IPS DF 6.9 (cell line): Measurements from ENCODE around the gene ZNF362.
A peak's percentile ranks its signal among the peaks of the same experiment; 100 is the strongest.

Source experiments
- DNase-seq: peaks from one replicate; pipeline ENCODE4 v3.0.0-alpha.2; 2013; ENCODE audit warnings: low read depth, low spot score
- H3K27ac ChIP-seq: one replicate; pipeline ENCODE4 v1.5.1; 2013; ENCODE audit warnings: low read length, control low read depth
- H3K27me3 ChIP-seq: 2 replicates; pipeline ENCODE4 v1.6.1; 2013; ENCODE audit warnings: mild to moderate bottlenecking, low read length; ENCODE audit not compliant: control insufficient read depth, insufficient read depth
- H3K36me3 ChIP-seq: 2 replicates; pipeline ENCODE4 v1.6.1; 2013; ENCODE audit warnings: low read length; ENCODE audit not compliant: control insufficient read depth, insufficient read depth
- H3K4me1 ChIP-seq: 2 replicates; pipeline ENCODE4 v1.6.1; 2013; ENCODE audit warnings: low read length; ENCODE audit not compliant: control insufficient read depth, insufficient read depth
- H3K4me3 ChIP-seq: 2 replicates; pipeline ENCODE4 v1.5.1; 2013; ENCODE audit warnings: mild to moderate bottlenecking, low read length
- H3K9me3 ChIP-seq: 2 replicates; pipeline ENCODE4 v1.6.1; 2013; ENCODE audit warnings: low read length, inconsistent platforms; ENCODE audit not compliant: control insufficient read depth, insufficient read depth
- WGBS: extraction: QIAGEN DNeasy Blood & Tissue Kit; methylation state at CpG from one replicate; pipeline ENCODE4 v1.1.7; 2013; ENCODE audit warnings: mixed read lengths, missing lambda C conversion rate; ENCODE audit not compliant: insufficient read length, insufficient coverage; 5-methylcytosine and 5-hydroxymethylcytosine counted together

Gene ZNF362, protein sequence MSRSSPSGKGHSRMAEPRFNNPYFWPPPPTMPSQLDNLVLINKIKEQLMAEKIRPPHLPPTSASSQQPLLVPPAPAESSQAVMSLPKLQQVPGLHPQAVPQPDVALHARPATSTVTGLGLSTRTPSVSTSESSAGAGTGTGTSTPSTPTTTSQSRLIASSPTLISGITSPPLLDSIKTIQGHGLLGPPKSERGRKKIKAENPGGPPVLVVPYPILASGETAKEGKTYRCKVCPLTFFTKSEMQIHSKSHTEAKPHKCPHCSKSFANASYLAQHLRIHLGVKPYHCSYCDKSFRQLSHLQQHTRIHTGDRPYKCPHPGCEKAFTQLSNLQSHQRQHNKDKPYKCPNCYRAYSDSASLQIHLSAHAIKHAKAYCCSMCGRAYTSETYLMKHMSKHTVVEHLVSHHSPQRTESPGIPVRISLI

DNA sequence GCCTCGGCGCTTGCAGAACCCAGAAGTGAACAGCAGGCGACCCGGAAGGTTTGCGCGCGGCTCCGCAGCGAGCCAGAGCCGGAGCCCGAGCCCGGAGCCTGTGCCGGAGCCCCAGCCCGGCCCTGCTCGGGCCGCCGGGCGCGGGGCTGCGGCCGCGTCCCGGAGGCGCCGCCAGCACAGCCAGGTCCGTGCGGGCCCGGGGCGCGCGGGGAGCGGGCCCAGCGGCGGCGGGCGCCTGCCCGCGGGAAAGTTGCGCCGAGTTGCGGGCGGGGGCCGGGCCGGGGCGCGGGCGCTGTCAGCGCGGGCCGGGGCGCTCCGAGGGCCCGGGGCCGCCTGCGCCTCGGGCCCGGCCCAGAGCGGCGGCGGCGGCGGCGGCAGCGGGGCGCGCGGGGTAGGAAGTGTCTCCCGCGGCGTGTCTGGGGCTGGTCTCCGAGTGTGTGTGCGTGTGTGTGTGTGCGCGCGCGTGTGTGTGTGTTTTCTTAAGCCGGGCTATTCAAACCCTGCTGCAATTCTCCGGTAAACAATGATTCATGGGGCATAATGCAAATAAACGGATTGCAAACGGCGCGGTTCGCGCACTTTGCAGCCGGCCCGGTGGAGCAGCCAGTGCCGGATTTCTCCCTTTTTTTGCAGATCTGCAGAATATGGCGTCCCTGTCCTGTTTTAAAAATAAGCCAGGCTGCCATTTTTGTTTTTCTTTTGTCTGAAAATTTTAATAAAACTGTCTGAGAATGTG, at the start of gene ZNF362:
Gene ZNF362 (plus strand): TSS at position 22 of the 736 bp plus-strand sequence. CDS start 14,083 bp downstream, outside the sequence.
- WGBS: no CpG with 5 or more reads among the region's 88 CpGs

DNA sequence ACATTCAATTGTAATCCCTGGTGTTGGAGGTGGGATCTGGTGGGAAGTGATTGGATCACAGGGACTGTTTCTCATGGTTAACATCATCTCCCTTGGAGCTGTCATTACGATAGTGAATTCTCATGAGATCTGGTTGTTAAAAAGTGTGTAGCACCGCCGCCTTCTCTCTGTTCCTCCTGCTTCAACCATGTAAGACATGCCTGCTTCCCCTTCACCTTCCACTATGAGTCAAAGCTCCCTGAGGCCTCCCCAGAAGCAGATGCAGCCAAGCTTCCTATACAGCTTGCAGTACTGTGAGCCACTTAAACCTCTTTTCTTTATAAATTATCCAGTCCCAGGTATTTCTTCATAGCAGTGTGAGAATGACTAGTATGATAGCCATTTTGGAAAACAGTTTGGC, 44.3 kb upstream of the ZNF362 start:
- Histone ChIP-seq H3K36me3 (no peaks in the 10 kb centered on the region), H3K27ac (no peak overlapping the region), H3K4me3 (no peak overlapping the region), H3K9me3 (no peaks in the 10 kb centered on the region), H3K4me1 (no peaks in the 10 kb centered on the region), H3K27me3 (no peaks in the 10 kb centered on the region)
- no peak for DNase-seq
- WGBS: no CpG with 5 or more reads among the region's 3 CpGs

More for the DNA sequence above, at the start of gene ZNF362:
- Histone ChIP-seq H3K27ac (no peak within 1 kb of the TSS), H3K27me3 (no peaks in the 10 kb centered on the region; the same call in 1 of the 2 replicates), H3K36me3 (no peaks in the 10 kb centered on the region), H3K4me1 (peaks cover 11% of the 10 kb centered on the region), H3K4me3 (peak within 1 kb of the TSS; percentile 86), H3K9me3 (no peaks in the 10 kb centered on the region)
- no peak for DNase-seq

DNA sequence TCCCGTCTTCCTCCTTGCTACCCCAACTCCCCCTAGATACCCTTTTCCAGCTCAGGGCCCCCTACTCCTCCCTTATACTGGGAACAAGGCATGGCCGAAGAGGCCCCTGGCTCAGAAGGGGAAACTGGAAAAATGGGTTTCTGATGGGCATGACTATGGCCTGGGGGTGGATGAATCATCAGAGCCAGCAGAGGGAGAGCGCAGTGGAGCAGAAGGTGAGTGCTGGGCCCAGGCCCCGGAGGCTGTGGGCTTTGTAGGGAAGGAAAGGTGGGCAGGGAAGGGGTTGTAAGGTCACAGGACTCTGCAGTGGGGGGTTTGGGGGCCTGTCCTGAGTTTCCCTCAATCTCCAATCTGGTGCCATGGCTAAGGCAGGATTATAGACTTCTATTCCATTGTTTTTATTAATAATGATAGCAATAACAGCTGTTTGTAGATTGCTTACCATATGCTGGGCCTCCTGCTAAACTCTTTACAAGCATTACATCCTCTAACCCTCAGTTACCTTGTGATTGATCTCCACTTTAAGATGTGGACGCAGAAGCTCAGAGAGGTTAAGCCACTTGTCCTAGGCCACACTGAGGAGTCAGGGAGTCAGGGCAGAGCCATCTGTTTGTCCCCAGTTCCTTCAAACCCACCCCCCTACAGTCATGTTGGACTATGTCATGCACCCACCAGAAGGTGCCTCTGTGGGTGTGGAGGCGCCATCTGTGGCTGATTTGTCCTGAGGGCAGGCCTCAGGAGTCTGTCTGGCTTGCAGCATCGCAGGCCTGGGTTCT, 36.2 kb upstream of the ZNF362 start:
- H3K4me1 ChIP-seq: no peaks in the 10 kb centered on the region
- H3K4me3 ChIP-seq: no peak overlapping the region
- H3K9me3 ChIP-seq: no peaks in the 10 kb centered on the region
- no peak for DNase-seq
- H3K27me3 ChIP-seq: no peaks in the 10 kb centered on the region
- no peak overlapping the region for H3K27ac ChIP-seq
- WGBS: no CpG with 5 or more reads among the region's 7 CpGs
- H3K36me3 ChIP-seq: no peaks in the 10 kb centered on the region

DNA sequence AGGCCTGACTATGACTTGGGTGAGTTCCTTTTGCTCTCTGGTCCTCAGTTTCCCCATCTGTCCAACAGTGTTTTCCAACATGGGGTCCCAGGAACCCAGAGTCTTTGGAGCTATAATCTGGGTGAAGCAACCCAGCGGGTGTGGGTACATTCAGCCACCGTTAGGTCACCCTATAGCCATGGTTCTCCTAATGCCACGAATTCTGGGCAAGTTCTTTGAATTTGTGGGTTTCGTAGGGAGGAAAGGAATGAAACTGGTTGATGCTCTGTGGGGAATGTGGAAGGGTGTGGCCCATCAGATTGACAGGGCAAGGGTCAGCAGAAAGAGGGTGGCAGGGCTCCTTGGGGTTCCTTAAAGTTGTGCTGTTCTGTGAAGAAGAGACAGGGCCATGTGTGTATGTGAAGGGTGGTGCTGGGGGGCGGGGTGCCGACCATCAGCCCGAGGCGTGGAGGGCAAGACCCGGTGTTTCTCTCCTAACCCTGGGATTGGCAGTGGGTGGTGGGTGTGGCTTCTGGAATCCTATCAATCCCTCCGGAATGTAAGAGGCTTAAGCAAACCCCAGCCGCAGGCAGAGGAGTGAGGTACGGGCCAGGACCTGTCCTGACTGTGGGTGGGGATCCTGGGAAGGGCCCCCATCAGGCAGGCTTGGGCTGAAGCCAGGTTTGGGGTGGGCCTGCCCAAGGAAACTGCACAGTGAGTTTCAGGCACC, 35.5 kb upstream of the ZNF362 start:
- no peak for DNase-seq
- Histone ChIP-seq H3K9me3 (no peaks in the 10 kb centered on the region), H3K4me1 (no peaks in the 10 kb centered on the region), H3K27ac (no peak overlapping the region), H3K4me3 (no peak overlapping the region), H3K27me3 (no peaks in the 10 kb centered on the region), H3K36me3 (no peaks in the 10 kb centered on the region)
- WGBS: no CpG with 5 or more reads among the region's 12 CpGs

DNA sequence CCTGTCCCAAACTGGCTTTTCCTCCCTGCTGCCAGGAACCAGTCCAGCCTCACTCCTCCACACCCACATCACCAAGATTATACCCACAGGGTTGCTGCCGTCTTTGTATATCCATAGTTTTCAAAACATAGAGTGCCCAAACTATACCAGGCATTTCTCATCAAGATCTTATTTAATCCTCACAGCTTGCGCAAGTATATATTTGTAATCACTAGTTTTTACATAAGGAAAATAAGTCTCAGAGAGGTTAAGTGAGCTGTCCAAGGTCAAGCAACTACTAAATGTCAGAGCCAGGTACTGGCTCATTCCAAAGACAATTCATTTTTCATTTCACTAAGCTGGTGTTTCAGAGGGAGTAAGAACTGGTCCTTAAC, 34.9 kb upstream of the ZNF362 start:
- no peaks in the 10 kb centered on the region for H3K9me3 ChIP-seq
- WGBS: no CpG with 5 or more reads among the region's 2 CpGs
- H3K4me3 ChIP-seq: no peak overlapping the region
- H3K36me3 ChIP-seq: no peaks in the 10 kb centered on the region
- DNase-seq: no peak
- no peaks in the 10 kb centered on the region for H3K4me1 ChIP-seq
- H3K27ac ChIP-seq: no peak overlapping the region
- H3K27me3 ChIP-seq: no peaks in the 10 kb centered on the region

DNA sequence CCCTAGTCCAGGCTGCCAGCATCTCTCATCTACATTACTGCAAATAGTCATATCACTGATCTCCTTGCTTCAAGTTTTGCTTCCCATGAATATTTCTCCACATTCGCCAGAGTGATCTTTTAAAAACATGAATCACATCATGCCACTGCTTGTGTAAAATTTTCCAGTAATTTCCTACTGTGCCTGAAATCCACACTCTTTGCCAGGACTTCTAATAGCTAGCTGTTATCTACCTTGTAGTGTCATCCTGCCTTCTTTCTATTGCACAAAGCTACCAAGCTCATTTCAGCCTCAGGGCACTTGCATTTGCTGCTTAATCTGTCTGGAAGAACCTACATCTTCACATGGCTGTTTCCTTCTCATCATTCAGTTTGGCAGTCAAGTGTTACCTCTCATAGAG, 33.9 kb upstream of the ZNF362 start:
- WGBS: no CpG with 5 or more reads among the region's 1 CpG
- H3K9me3 ChIP-seq: no peaks in the 10 kb centered on the region

DNA sequence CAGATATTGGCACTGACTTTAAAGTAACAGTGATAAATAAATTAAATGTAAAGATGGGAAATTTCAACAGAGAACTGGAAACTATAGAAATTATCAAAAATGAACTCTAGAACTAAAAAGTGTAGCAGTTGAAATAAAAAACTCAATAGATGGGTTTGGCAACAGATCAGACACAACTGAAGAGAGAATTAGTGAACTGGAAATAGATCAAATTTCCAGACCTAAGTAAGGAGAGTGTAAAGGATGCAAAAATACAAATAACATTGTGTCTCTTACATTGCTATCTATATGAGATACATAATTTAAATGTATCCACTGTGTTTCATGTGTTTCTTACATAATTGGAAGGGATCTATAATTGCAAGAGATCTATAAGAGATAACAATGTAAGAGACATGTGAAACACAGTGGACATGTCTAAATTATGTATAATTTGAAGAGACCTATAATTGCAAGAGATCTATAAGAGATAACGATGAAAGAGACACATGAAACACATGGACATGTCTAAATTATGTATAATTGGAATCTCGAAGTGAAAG, 32.1 kb upstream of the ZNF362 start:
- Histone ChIP-seq H3K27ac (no peak overlapping the region), H3K4me3 (no peak overlapping the region), H3K36me3 (no peaks in the 10 kb centered on the region), H3K4me1 (no peaks in the 10 kb centered on the region), H3K27me3 (no peaks in the 10 kb centered on the region), H3K9me3 (no peaks in the 10 kb centered on the region)
- no peak for DNase-seq
- WGBS: no CpG with 5 or more reads among the region's 2 CpGs

More for the DNA sequence above, 33.9 kb upstream of the ZNF362 start:
- H3K36me3 ChIP-seq: no peaks in the 10 kb centered on the region
- H3K4me3 ChIP-seq: no peak overlapping the region
- no peaks in the 10 kb centered on the region for H3K27me3 ChIP-seq
- H3K27ac ChIP-seq: no peak overlapping the region
- no peaks in the 10 kb centered on the region for H3K4me1 ChIP-seq
- no peak for DNase-seq

DNA sequence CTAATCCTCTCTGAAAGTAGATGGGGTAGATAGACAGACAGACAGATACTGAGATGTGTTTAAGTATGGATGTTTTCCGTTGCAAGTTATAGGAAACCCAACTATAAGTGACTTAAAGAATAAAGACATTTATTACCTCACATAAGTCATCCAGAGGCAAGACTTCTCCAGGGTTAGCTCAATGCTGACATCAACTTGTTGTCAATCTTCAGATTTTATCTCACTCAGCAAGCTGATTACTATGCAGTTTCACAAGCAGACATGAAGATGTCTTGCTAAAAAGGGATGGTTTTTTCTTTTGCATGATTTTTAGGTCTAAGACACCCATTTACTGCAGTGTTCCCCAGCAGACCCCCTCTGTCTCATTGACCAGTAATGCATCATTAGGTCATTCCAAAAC, 30.7 kb upstream of the ZNF362 start:
- no peak for DNase-seq
- Histone ChIP-seq H3K27ac (no peak overlapping the region), H3K9me3 (no peaks in the 10 kb centered on the region), H3K27me3 (no peaks in the 10 kb centered on the region), H3K4me3 (no peak overlapping the region), H3K4me1 (no peaks in the 10 kb centered on the region), H3K36me3 (no peaks in the 10 kb centered on the region)
- no CpG with 5 or more reads among the region's 1 CpG for WGBS

DNA sequence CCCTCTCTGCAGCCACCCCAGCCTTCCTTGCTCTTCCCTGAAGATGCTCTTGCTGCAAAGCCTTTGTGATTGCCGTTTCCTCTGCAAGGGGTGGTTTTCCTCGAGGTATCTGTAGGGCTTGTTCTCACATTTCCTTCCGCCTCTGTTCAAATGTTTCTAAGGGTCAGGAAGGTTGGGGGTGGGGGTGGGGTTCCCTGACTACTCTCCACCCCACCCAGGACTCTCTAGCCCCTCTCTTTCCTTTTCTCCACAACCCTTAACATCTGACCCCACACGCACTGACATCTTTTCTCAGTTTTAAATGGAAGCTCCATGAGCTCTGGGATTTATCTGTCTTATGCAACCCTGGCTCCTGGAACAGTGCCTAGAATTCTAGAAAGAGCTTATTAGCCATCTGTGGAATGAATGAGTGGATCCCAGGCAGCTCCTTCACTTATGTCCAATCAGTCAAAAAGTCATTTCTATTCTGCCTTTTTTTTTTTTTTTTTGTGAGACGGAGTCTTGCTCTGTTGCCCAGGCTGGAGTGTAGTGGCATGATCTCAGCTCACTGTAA, 27.3 kb upstream of the ZNF362 start:
- DNase-seq: no peak
- no CpG with 5 or more reads among the region's 5 CpGs for WGBS
- Histone ChIP-seq H3K27me3 (no peaks in the 10 kb centered on the region), H3K36me3 (no peaks in the 10 kb centered on the region), H3K4me1 (no peaks in the 10 kb centered on the region), H3K4me3 (no peak overlapping the region), H3K9me3 (no peaks in the 10 kb centered on the region), H3K27ac (no peak overlapping the region)
